H1 (cell line): ENCODE results near the gene CYP46A1. TPM values are rescaled to one million over a fixed set of nuclear protein-coding genes. Genes with fewer than 3 reads are reported as not detected.

Source experiments
- CTCF ChIA-PET: fragments of 300-600 bp; sonication (Branson Sonifier 250); formaldehyde crosslinking; loops from one replicate; lab custom pipeline; 2021; ENCODE audit not compliant: partially characterized antibody; lab: Charles Lee
- POLR2A ChIA-PET: fragments of 300-600 bp; sonication (Branson Sonifier 250); formaldehyde crosslinking; loops from one replicate; lab custom pipeline; 2021; ENCODE audit warnings: inconsistent platforms; ENCODE audit not compliant: partially characterized antibody; lab: Charles Lee
- DNase-seq, 2 experiments: peaks; one replicate each; pipeline versions ENCODE4 v3.0.0 to v3.0.0-alpha.2; 2010 to 2022; ENCODE audit warnings: low spot score in 2 of 2, low read depth in 1 of 2, mixed read lengths in 1 of 2
- FAIRE-seq: peaks from 2 replicates; lab custom pipeline; 2011; peaks lifted over from hg19 to GRCh38; lab: Jason Lieb, UNC
- H2AFZ ChIP-seq: 2 replicates; pipeline ENCODE4 v1.8.1; 2012; ENCODE audit warnings: low read length, inconsistent platforms
- H2AK5ac ChIP-seq: 2 replicates; pipeline ENCODE4 v1.6.1; 2013; ENCODE audit warnings: low read depth, low read length
- H2BK120ac ChIP-seq: replicated peaks from 2 replicates; pipeline ENCODE3; 2013; ENCODE audit warnings: low read depth, low read length, inconsistent platforms
- H2BK12ac ChIP-seq: 2 replicates; pipeline ENCODE4 v1.6.1; 2013; ENCODE audit warnings: low read depth, low read length
- H2BK15ac ChIP-seq: 2 replicates; pipeline ENCODE4 v1.6.1; 2013; ENCODE audit warnings: low read length
- H2BK20ac ChIP-seq: 2 replicates; pipeline ENCODE4 v1.6.1; 2013; ENCODE audit warnings: low read length
- H2BK5ac ChIP-seq: 2 replicates; pipeline ENCODE4 v1.6.1; 2013; ENCODE audit warnings: low read depth, low read length
- H3K14ac ChIP-seq: 2 replicates; pipeline ENCODE4 v1.6.1; 2013; ENCODE audit warnings: inconsistent platforms; ENCODE audit not compliant: insufficient read length
- H3K18ac ChIP-seq: 2 replicates; pipeline ENCODE4 v1.6.1; 2013; ENCODE audit warnings: low read length; ENCODE audit errors: extremely low read depth
- H3K23ac ChIP-seq: 2 replicates; pipeline ENCODE4 v1.6.1; 2013; ENCODE audit warnings: inconsistent platforms; ENCODE audit not compliant: insufficient read length
- H3K23me2 ChIP-seq: 2 replicates; pipeline ENCODE4 v1.6.1; 2013; ENCODE audit warnings: low read depth, low read length
- H3K27ac ChIP-seq: 2 replicates; pipeline ENCODE4 v1.6.1; 2011; ENCODE audit warnings: low read depth, low read length, inconsistent platforms
- H3K27me3 ChIP-seq, 4 experiments: replicated peaks in 1 of 4; 1 replicate in 1 of 4; 2 replicates in 3 of 4; pipeline versions ENCODE4 v1.6.1 to v1.8.1; 2011 to 2013; ENCODE audit warnings: low read length in 3 of 4, mild to moderate bottlenecking in 3 of 4, inconsistent platforms in 2 of 4, mixed read lengths in 2 of 4, moderate library complexity in 1 of 4; ENCODE audit not compliant: control insufficient read depth in 3 of 4, insufficient read depth in 3 of 4; ENCODE audit errors: extremely low read depth in 1 of 4
- H3K36me3 ChIP-seq, 4 experiments: 2 replicates each; pipeline versions ENCODE4 v1.6.1 to v1.8.1; 2011 to 2013; ENCODE audit warnings: mild to moderate bottlenecking in 4 of 4, low read length in 3 of 4, moderate library complexity in 2 of 4, control low read depth in 1 of 4, inconsistent platforms in 1 of 4; ENCODE audit not compliant: insufficient read depth in 4 of 4, control insufficient read depth in 2 of 4
- H3K4ac ChIP-seq: replicated peaks from 2 replicates; pipeline ENCODE3; 2013; ENCODE audit warnings: low read length, low read depth, mixed read lengths, inconsistent platforms; ENCODE audit not compliant: insufficient read length
- H3K4me1 ChIP-seq, 4 experiments: replicated peaks in 1 of 4; 1 replicate in 1 of 4; 2 replicates in 3 of 4; pipeline versions ENCODE4 v1.6.1 to v1.8.1; 2011 to 2013; ENCODE audit warnings: low read length in 3 of 4, inconsistent platforms in 2 of 4, mixed read lengths in 1 of 4; ENCODE audit not compliant: insufficient read depth in 4 of 4, control insufficient read depth in 3 of 4
- H3K4me2 ChIP-seq, 2 experiments: 2 replicates each; pipeline versions ENCODE4 v1.6.1 to v1.8.1; 2011 to 2013; ENCODE audit warnings: low read depth in 2 of 2, low read length in 2 of 2, control low read depth in 1 of 2, inconsistent platforms in 1 of 2, mild to moderate bottlenecking in 1 of 2; ENCODE audit not compliant: insufficient read depth in 1 of 2
- H3K4me3 ChIP-seq, 4 experiments: fragments of 200-600, 300-600 bp in 1 of 4; sonication (generic), shearing (Covaris generic), sonication (Bioruptor Twin) in 1 of 4; 2 replicates each; pipeline versions ENCODE4 v1.5.1 to v1.8.1; 2011 to 2016; ENCODE audit warnings: low read length in 4 of 4, low read depth in 3 of 4, control low read depth in 2 of 4, inconsistent platforms in 2 of 4, mild to moderate bottlenecking in 2 of 4, mixed read lengths in 1 of 4, moderate library complexity in 1 of 4; ENCODE audit not compliant: insufficient read depth in 2 of 4; ENCODE audit errors: extremely low read depth in 1 of 4
- H3K56ac ChIP-seq: replicated peaks from 2 replicates; pipeline ENCODE3; 2013; ENCODE audit warnings: low read depth, mild to moderate bottlenecking, mixed read lengths, low read length, inconsistent platforms; ENCODE audit not compliant: insufficient read length
- H3K79me1 ChIP-seq: 2 replicates; pipeline ENCODE4 v1.6.1; 2013; ENCODE audit warnings: low read depth, low read length, control low read depth
- H3K79me2 ChIP-seq, 2 experiments: 2 replicates each; pipeline versions ENCODE4 v1.6.1 to v1.8.1; 2012 to 2013; ENCODE audit warnings: low read length in 2 of 2, mild to moderate bottlenecking in 2 of 2, inconsistent platforms in 1 of 2; ENCODE audit not compliant: insufficient read depth in 2 of 2, control insufficient read depth in 1 of 2
- H3K9ac ChIP-seq, 4 experiments: replicated peaks in 1 of 4; 1 replicate in 1 of 4; 2 replicates in 3 of 4; pipeline versions ENCODE4 v1.6.1 to v1.8.1; 2011 to 2013; ENCODE audit warnings: low read depth in 3 of 4, low read length in 3 of 4, control low read depth in 2 of 4, mild to moderate bottlenecking in 2 of 4, moderate library complexity in 2 of 4, inconsistent platforms in 1 of 4; ENCODE audit errors: extremely low read depth in 1 of 4
- H3K9me3 ChIP-seq, 2 experiments: 2 replicates each; pipeline versions ENCODE4 v1.6.1 to v1.8.1; 2012 to 2013; ENCODE audit warnings: mild to moderate bottlenecking in 2 of 2, moderate library complexity in 2 of 2, control low read depth in 1 of 2, inconsistent platforms in 1 of 2, low read depth in 1 of 2, low read length in 1 of 2, mixed read lengths in 1 of 2; ENCODE audit not compliant: insufficient read depth in 2 of 2
- H4K20me1 ChIP-seq, 2 experiments: replicated peaks in 1 of 2; 2 replicates each; pipeline versions ENCODE3 to v1.8.1; 2011 to 2013; ENCODE audit warnings: inconsistent platforms in 2 of 2, low read length in 2 of 2, mild to moderate bottlenecking in 1 of 2; ENCODE audit not compliant: insufficient read depth in 2 of 2, control insufficient read depth in 1 of 2
- H4K5ac ChIP-seq: 2 replicates; pipeline ENCODE4 v1.6.1; 2013; ENCODE audit warnings: low read length, low read depth, mixed read lengths, inconsistent platforms; ENCODE audit not compliant: insufficient read length
- H4K8ac ChIP-seq: 2 replicates; pipeline ENCODE4 v1.8.0; 2013; ENCODE audit warnings: mild to moderate bottlenecking, moderate library complexity, low read length, inconsistent platforms; ENCODE audit not compliant: insufficient read depth; ENCODE audit errors: extremely low read depth
- H4K91ac ChIP-seq: replicated peaks from 2 replicates; pipeline ENCODE3; 2013; ENCODE audit warnings: low read length, mixed read lengths, inconsistent platforms; ENCODE audit not compliant: insufficient read length
- BACH1 ChIP-seq: IDR thresholded peaks from 2 replicates; pipeline ENCODE4 v1.6.1; 2012; ENCODE audit warnings: low read length, improper control_type of control experiment
- CBX5 ChIP-seq: fragments of 300-800, 300-1000 bp; sonication (generic); IDR thresholded peaks from 2 replicates; pipeline ENCODE4 v1.7.1; 2016; ENCODE audit warnings: antibody characterized with exemption, low read length, low read depth
- EZH2 ChIP-seq: fragments of 200-600 bp; sonication (generic); IDR thresholded peaks from 2 replicates; pipeline ENCODE4 v1.7.1; 2012; ENCODE audit warnings: low read depth, mild to moderate bottlenecking, moderate library complexity, low read length, inconsistent platforms; ENCODE audit not compliant: severe bottlenecking
- GTF2F1 ChIP-seq: IDR thresholded peaks from 2 replicates; pipeline ENCODE4 v1.6.1; 2012; ENCODE audit warnings: low read depth, low read length, improper control_type of control experiment, borderline replicate concordance
- KDM5A ChIP-seq: fragments of 200-600 bp; IDR thresholded peaks from 2 replicates; pipeline ENCODE4 v1.7.1; 2012; ENCODE audit warnings: mild to moderate bottlenecking, low read length, inconsistent platforms, mixed read lengths
- MAFK ChIP-seq: IDR thresholded peaks from 2 replicates; pipeline ENCODE4 v1.6.1; 2012; ENCODE audit warnings: low read depth, mild to moderate bottlenecking, improper control_type of control experiment, low read length
- MAX ChIP-seq: IDR thresholded peaks from 2 replicates; pipeline ENCODE4 v1.6.1; 2012; ENCODE audit warnings: inconsistent platforms
- NANOG ChIP-seq: IDR thresholded peaks from 2 replicates; pipeline ENCODE4 v1.6.1; 2011; ENCODE audit warnings: low read length, low read depth, mild to moderate bottlenecking, inconsistent platforms; ENCODE audit not compliant: insufficient read depth, poor library complexity, severe bottlenecking
- POU5F1 ChIP-seq: IDR thresholded peaks from 2 replicates; pipeline ENCODE4 v1.6.1; 2011; ENCODE audit warnings: low read depth, mild to moderate bottlenecking, low read length, moderate library complexity
- RXRA ChIP-seq: IDR thresholded peaks from 2 replicates; pipeline ENCODE4 v1.6.1; 2011; ENCODE audit warnings: low read depth, mild to moderate bottlenecking, low read length, moderate library complexity; ENCODE audit not compliant: insufficient read depth
- SAP30 ChIP-seq: fragments of 300-600 bp; sonication (generic); IDR thresholded peaks from 2 replicates; pipeline ENCODE4 v1.7.1; 2012; ENCODE audit warnings: low read length, moderate library complexity, mild to moderate bottlenecking, inconsistent platforms; ENCODE audit not compliant: insufficient read depth, insufficient replicate concordance
- SIRT6 ChIP-seq: IDR thresholded peaks from one replicate; pipeline ENCODE4 v1.7.1; 2012; ENCODE audit warnings: low read length, inconsistent platforms
- WGBS, 2 experiments: shearing (Covaris generic) in 1 of 2; methylation state at CpG; one replicate each; pipeline versions ENCODE4 v1.1.6 to v1.1.7; 2013 to 2015; ENCODE audit warnings: low lambda C conversion rate in 2 of 2, mixed read lengths in 2 of 2, inconsistent platforms in 1 of 2, low coverage in 1 of 2, missing lambda C conversion rate in 1 of 2; ENCODE audit not compliant: insufficient replicate concordance in 2 of 2, insufficient coverage in 1 of 2, insufficient read length in 1 of 2; ENCODE audit errors: extremely low coverage in 1 of 2, missing lambda C conversion rate in 1 of 2; 5-methylcytosine and 5-hydroxymethylcytosine counted together
- polyA plus RNA-seq, 7 experiments: library from polyadenylated mRNA; depleted of rRNA in 3 of 7; stranded (reverse) in 5 of 7; unstranded in 2 of 7; fragments of >200 nt in 5 of 7; fragments of 200-250 nt in 2 of 7; gene quantifications; 1 replicate in 5 of 7; 2 replicates in 1 of 7; 4 replicates in 1 of 7; pipeline versions ENCODE4 v1.2.1 to v1.2.3, GENCODE V29; 2011 to 2013; ENCODE audit warnings: missing spikeins in 2 of 7, mixed read lengths in 2 of 7
- total RNA-seq: library from RNA; stranded (reverse); fragmentation: NEBNext Ultra II Directional; extraction: Animal tissue kit (Norgen Biotek cat#: 25700); gene quantifications from 2 replicates; pipeline ENCODE4 v1.2.1, GENCODE V29; 2021

The CYP46A1 gene
- total and polyA plus RNA-seq, 2 of the 8 experiments (the other 6 are each of a cell fraction or from before 2014, with no cell fraction given), result 0.41 to 1.3 TPM

- H3K4me1 ChIP-seq, result peaks cover 0 to 6% (median 6%) of the 10 kb centered on the region in 4 experiments; a peak in 5 of 7 replicates
- no peak overlapping the region for H2AFZ ChIP-seq
- H4K20me1 ChIP-seq, result no peaks in the 10 kb centered on the region
- ChIA-PET CTCF (interaction anchor here (0.6 to 18.9 kb wide), 7 partner anchors 15 to 184 kb away, joined by 3 to 237 read pairs (median 3); no protein-coding TSS in a partner anchor), POLR2A (no interaction called here)
- H3K4ac ChIP-seq, result no peak overlapping the region
- no peaks in the 10 kb centered on the region for H3K79me2 ChIP-seq
- peak overlapping the region; percentile 80; the same call in 1 of the 2 replicates for H2BK12ac ChIP-seq
- no peak for DNase-seq
- no peak overlapping the region for H3K9ac ChIP-seq
- H3K18ac ChIP-seq, result no peak overlapping the region
- H2BK20ac ChIP-seq, result no peak overlapping the region
- no peak overlapping the region for H3K23ac ChIP-seq
- WGBS, 2 experiments, result 91% methylated on average over 22 of the region's 23 CpGs; no CpG with 5 or more reads in 1 of the 2 experiments
- no peak overlapping the region for H3K27ac ChIP-seq
- H3K79me1 ChIP-seq, result no peaks in the 10 kb centered on the region
- no peaks in the 10 kb centered on the region; a peak in 1 of 8 replicates for H3K36me3 ChIP-seq
- peaks cover 2% of the 10 kb centered on the region; the same call in 1 of the 2 replicates for H3K23me2 ChIP-seq
- no peak overlapping the region for H4K5ac ChIP-seq
- H4K91ac ChIP-seq, result peak overlapping the region; percentile 74
- H3K4me2 ChIP-seq, result no peak overlapping the region
- peak overlapping the region; percentile 71 for H2BK5ac ChIP-seq
- no peak overlapping the region for H3K14ac ChIP-seq
- no peak overlapping the region for H2BK120ac ChIP-seq
- peak overlapping the region; percentile 42; the same call in 1 of the 2 replicates for H4K8ac ChIP-seq
- H3K9me3 ChIP-seq, result no peaks in the 10 kb centered on the region
- H2BK15ac ChIP-seq, result peak overlapping the region; percentile 46; the same call in 1 of the 2 replicates
- peak overlapping the region; percentile 95 for H2AK5ac ChIP-seq
- H3K27me3 ChIP-seq, result 0 out of 7 replicates have a peak, but pooled peaks cover 0 to 3% (median 0%) of the 10 kb centered on the region in 4 experiments
- H3K4me3 ChIP-seq, result no peak overlapping the region
- no peak overlapping the region for H3K56ac ChIP-seq
- no peak for FAIRE-seq
- no peak for TF ChIP-seq KDM5A
- TF ChIP-seq SAP30, result no peak
- TF ChIP-seq POU5F1, result no peak
- no peak for TF ChIP-seq MAX
- TF ChIP-seq EZH2, result no peak
- TF ChIP-seq NANOG, result no peak
- TF ChIP-seq SIRT6, result no peak
- no peak for TF ChIP-seq MAFK
- TF ChIP-seq GTF2F1, result no peak
- no peak for TF ChIP-seq RXRA
- TF ChIP-seq BACH1, result no peak
- no peak for TF ChIP-seq CBX5
Measured at GRCh38 chr14:99732436-99733210, 48.5 kb downstream of the CYP46A1 start.
